T47D (cell line): Measurements from ENCODE around the gene HACE1.
"Not testable (repeated sequence)": the region's sequence is repeated elsewhere in the genome, so short reads cannot be mapped to it uniquely, and the experiment has no call there.

ENCODE experiments used
- DNase-seq, 2 experiments: peaks; one replicate each; pipeline versions ENCODE4 v3.0.0 to v3.0.0-alpha.2; 2011 to 2012; ENCODE audit warnings: low read depth in 1 of 2, low spot score in 1 of 2
- JUND ChIP-seq: IDR thresholded peaks from 2 replicates; pipeline ENCODE4 v1.6.1; 2012; ENCODE audit warnings: low read depth
- in situ Hi-C: cut with HindIII; loops from 2 replicates; pipeline ENCODE4 v1.10.0; 2016; ENCODE audit warnings: low sequenced_read_pairs, low pct_unique_long_range_greater_than_20kb

The HACE1 gene

DNA sequence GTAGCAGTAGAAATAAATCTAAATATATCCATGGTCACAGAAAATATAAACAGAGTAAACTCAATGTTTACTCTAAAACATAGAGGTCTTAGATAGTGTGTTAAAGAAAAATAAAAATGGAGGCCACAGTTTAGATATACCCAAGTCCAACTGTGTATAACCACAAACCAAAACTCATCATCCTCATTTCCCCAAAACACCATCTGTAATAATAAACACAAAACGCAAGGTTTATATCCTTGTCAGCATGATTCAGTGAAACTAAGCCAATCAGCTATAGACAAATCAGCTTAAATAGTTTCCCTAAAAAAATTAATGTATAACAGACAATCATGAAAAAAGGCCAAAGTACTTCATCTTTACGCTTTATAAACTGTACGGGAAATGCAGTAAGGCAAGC, 2.7 kb upstream of the HACE1 start:
- in situ Hi-C loops, result no loop called here
- DNase-seq, result no peak
- TF ChIP-seq JUND, result no peak

GRCh38 chr6:104860221-104860620, 502 bp upstream of the HACE1 start:
- in situ Hi-C loops, result no loop called here
- no peak for TF ChIP-seq JUND
- DNase-seq, result peak in 1 of 2 experiments; percentile 44

GRCh38 chr6:104858642-104859041, 1.1 kb downstream of the HACE1 start:
- DNase-seq, result no peak
- in situ Hi-C loops, result no loop called here
- no peak for TF ChIP-seq JUND

- no peak for TF ChIP-seq JUND
- DNase-seq, result no peak
- in situ Hi-C loops, result no loop called here
Measured at GRCh38 chr6:104855507-104855906, 4.2 kb downstream of the HACE1 start.

GRCh38 chr6:104847721-104848120, 12.0 kb downstream of the HACE1 start:
- DNase-seq, in situ Hi-C loops: not testable (repeated sequence)

DNA sequence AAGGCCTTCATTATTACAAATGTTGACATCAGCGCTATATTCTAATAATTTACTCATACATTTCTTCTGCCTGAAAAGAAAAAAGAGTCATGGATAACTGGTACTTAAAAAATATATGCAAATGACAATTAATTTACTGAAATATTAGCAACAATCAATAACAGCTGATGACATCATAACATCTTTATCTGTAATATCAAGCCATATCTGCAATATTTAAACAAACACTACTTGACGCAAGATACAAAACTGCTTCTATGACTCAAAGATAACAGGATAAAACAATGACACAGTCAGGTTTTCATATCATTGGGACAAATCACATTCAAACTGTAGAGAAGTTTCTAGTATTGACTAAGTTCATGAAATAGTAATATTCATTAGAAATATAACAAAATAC, 16.5 kb downstream of the HACE1 start:
- no peak for TF ChIP-seq JUND
- in situ Hi-C loops, result no loop called here
- DNase-seq, result no peak

DNA sequence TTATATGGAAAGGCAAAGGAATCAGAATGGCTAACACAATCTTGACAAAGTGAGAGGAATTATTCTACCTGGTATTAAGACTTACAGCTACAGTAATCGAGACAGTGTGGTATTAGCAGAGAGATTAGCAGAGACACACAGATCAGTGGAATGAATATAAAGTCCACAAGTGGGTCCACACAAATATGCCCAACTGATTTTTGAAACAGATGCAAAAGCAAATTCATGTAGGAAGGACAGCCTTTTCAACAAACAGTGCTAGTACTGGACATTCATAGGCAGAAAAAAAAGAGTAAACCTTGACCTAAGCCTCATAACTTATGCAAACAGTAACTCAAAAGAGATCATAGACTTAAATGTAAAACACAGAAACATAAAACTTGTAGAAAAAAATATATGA, 22.6 kb downstream of the HACE1 start:
- in situ Hi-C loops, result no loop called here
- TF ChIP-seq JUND, result no peak
- no peak for DNase-seq

DNA sequence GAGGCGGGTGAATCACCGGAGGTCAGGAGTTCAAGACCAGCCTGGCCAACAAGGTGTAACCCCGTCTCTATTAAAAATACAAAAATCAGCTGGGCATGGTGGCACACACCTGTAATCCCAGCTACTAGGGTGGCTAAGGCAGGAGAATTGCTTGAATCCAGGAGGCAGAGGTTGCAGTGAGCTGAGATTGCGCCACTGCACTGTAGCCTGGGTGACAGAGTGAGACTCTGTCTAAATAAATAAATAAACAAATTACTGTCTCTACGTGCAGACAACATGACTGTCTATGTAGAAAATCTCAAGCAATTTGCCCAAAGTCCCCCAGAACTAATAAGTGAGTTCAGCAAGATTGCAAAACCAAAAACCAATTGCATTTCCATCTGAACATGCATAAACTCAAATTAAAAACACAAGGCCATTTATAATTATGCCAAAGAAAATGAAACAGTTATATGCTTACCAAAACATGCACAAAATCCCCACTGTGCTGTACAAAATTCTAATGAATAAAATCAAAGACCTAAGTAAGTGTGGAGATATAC, 23.2 kb downstream of the HACE1 start:
- in situ Hi-C loops, DNase-seq: not testable (repeated sequence)

- in situ Hi-C loops, result no loop called here
- DNase-seq, result no peak
- no peak for TF ChIP-seq JUND
Measured at GRCh38 chr6:104835782-104836181, 23.9 kb downstream of the HACE1 start.

- DNase-seq, result no peak
- in situ Hi-C loops, result no loop called here
- TF ChIP-seq JUND, result no peak
Measured at GRCh38 chr6:104829183-104829958, 30.3 kb downstream of the HACE1 start.

DNA sequence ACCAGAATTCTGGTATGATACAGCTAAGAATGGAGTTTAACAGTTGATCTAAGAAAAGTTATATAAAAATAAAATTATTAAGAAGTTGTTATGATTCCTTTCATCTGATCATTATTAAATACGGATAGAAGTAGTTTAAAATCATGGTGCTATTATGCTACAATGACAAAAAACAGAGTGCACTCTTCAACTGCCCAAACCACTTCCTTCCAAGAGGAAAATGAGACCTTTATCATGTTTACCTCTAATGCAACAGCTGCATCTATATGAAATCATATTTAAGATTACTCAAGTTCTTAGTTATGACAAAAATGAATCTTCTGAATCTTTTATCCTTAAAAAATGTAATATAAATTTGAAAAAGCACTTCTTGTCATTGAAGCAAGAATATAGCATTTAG, 31.2 kb downstream of the HACE1 start:
- no peak for DNase-seq
- in situ Hi-C loops, result no loop called here
- TF ChIP-seq JUND, result no peak

- in situ Hi-C loops, result not testable (repeated sequence)
Measured at GRCh38 chr6:104820820-104821219, 38.9 kb downstream of the HACE1 start.

GRCh38 chr6:104816125-104816524, 43.6 kb downstream of the HACE1 start:
- no peak for TF ChIP-seq JUND
- DNase-seq, result no peak
- in situ Hi-C loops, result no loop called here

More at GRCh38 chr6:104820820-104821219, 38.9 kb downstream of the HACE1 start:
- DNase-seq, result not testable (repeated sequence)

DNA sequence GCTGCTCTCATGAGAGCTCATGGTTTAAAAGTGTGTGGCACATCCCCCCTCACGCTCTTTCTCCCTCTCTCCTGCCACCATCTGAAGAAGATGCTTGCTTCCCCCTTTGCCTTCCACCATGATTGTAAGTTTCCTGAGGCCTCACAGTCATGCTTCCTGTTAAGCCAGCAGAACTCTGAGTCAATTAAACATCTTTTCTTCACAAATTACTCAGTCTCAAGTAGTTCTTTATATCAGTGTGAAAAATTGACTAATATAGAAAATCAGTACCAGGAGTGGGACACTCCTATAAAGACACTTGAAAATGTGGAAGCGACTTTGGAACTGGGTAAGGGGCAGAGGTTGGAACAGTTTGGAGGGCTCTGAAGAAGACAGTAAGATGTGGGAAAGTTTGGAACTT, 45.0 kb downstream of the HACE1 start:
- no peak for TF ChIP-seq JUND
- in situ Hi-C loops, result no loop called here
- no peak for DNase-seq
